Measurements from ENCODE around the gene BTNL8. TPM values are rescaled to one million over a fixed set of nuclear protein-coding genes. Genes with fewer than 3 reads are reported as not detected.

The BTNL8 gene
- total RNA-seq, 1 donor from 2014 or later = not detected

DNA sequence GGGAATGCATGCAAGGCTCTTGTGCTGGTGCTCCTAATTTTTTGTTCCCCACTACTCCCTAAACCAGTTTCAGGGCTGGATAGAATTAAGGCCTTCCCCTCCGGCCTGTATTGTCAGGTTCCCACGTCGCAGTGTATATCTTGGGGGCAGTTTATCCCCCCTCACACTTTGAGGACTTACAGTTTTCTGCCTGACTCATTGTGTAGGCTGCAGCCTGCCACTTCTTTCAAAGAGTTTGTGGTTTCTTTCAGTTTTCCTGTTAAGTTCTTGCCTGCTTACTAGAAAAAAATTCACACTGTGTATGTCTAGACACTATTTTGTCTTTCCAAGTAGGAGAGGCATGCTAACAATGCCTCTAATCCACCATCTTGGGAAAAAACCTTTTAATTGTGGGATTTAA, 61.2 kb downstream of the BTNL8 start:
- TF ChIP-seq CTCF (conservative IDR thresholded peaks at IDR 0.05; ENCODE audit: low read depth, low read length) = no peak
- H3K4me3 ChIP-seq (ENCODE audit: low read depth, low read length) = no peak overlapping the region
- no peak for DNase-seq (ENCODE audit: low read depth)

DNA sequence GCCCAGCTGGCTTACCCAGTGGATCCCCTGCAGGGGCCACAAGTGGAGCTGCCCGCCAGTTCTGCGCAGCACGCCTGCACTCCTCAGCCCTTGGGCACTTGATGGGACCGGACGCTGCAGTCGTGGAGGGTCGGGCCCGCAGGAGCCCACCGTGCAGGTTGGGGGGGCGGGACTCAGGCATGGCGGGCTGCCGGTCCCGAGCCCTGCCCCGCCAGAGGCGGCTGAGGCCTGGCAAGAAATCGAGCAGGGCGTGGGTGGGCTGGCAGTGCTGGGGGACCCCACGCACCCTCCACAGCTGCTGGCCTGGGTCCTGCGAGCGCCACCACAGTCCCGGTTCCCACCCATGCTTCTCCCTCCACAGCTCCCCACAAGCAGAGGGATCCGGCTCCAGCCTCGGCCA, 70.4 kb downstream of the BTNL8 start:
- no peak for DNase-seq (ENCODE audit: low read depth)
- TF ChIP-seq CTCF (conservative IDR thresholded peaks at IDR 0.05; ENCODE audit: low read depth, low read length) = no peak
- no peak overlapping the region for H3K4me3 ChIP-seq (ENCODE audit: low read depth, low read length)

GRCh38 chr5:180970336-180970735, 71.4 kb downstream of the BTNL8 start:
- no peak for TF ChIP-seq CTCF (conservative IDR thresholded peaks at IDR 0.05; ENCODE audit: low read depth, low read length)

GRCh38 chr5:180970875-180971274, 71.9 kb downstream of the BTNL8 start:
- H3K4me3 ChIP-seq (ENCODE audit: low read depth, low read length) = no peak overlapping the region
- DNase-seq (ENCODE audit: low read depth) = no peak
- TF ChIP-seq CTCF (conservative IDR thresholded peaks at IDR 0.05; ENCODE audit: low read depth, low read length) = no peak

More at GRCh38 chr5:180970336-180970735, 71.4 kb downstream of the BTNL8 start:
- DNase-seq (ENCODE audit: low read depth) = no peak
- no peak overlapping the region for H3K4me3 ChIP-seq (ENCODE audit: low read depth, low read length)

GRCh38 chr5:180974612-180975315, 75.8 kb downstream of the BTNL8 start:
- TF ChIP-seq CTCF (conservative IDR thresholded peaks at IDR 0.05; ENCODE audit: low read depth, low read length) = no peak
- no peak for DNase-seq (ENCODE audit: low read depth)
- H3K4me3 ChIP-seq (ENCODE audit: low read depth, low read length) = no peak overlapping the region

GRCh38 chr5:180975338-180975737, 76.4 kb downstream of the BTNL8 start:
- no peak for TF ChIP-seq CTCF (conservative IDR thresholded peaks at IDR 0.05; ENCODE audit: low read depth, low read length)
- no peak for DNase-seq (ENCODE audit: low read depth)
- no peak overlapping the region for H3K4me3 ChIP-seq (ENCODE audit: low read depth, low read length)

- no peak for DNase-seq (ENCODE audit: low read depth)
- no peak overlapping the region for H3K4me3 ChIP-seq (ENCODE audit: low read depth, low read length)
- no peak for TF ChIP-seq CTCF (conservative IDR thresholded peaks at IDR 0.05; ENCODE audit: low read depth, low read length)
These were observed 77.6 kb downstream of the BTNL8 start for GRCh38 chr5:180976518-180976917.
